ENCODE data around the gene GPC6.

- TF ChIP-seq POLR2AphosphoS5 (IDR thresholded peaks at IDR 0.05; ENCODE audit: low read depth) (no peak), REST (IDR thresholded peaks at IDR 0.05; ENCODE audit: insufficient replicate concordance, low read depth) (no peak)
Observed at GRCh38 chr13:94227255-94227879, 1000.8 kb downstream of the GPC6 start.

Measured in HL-60 (cell line).